NCI-H2227 (cell line): ENCODE data around the gene TM4SF5.

ENCODE experiments used
- DNase-seq: peaks from one replicate; lab custom pipeline; 2025; ENCODE audit not compliant: unreplicated experiment; lab: John Stamatoyannopoulos, UW

The TM4SF5 gene

DNA sequence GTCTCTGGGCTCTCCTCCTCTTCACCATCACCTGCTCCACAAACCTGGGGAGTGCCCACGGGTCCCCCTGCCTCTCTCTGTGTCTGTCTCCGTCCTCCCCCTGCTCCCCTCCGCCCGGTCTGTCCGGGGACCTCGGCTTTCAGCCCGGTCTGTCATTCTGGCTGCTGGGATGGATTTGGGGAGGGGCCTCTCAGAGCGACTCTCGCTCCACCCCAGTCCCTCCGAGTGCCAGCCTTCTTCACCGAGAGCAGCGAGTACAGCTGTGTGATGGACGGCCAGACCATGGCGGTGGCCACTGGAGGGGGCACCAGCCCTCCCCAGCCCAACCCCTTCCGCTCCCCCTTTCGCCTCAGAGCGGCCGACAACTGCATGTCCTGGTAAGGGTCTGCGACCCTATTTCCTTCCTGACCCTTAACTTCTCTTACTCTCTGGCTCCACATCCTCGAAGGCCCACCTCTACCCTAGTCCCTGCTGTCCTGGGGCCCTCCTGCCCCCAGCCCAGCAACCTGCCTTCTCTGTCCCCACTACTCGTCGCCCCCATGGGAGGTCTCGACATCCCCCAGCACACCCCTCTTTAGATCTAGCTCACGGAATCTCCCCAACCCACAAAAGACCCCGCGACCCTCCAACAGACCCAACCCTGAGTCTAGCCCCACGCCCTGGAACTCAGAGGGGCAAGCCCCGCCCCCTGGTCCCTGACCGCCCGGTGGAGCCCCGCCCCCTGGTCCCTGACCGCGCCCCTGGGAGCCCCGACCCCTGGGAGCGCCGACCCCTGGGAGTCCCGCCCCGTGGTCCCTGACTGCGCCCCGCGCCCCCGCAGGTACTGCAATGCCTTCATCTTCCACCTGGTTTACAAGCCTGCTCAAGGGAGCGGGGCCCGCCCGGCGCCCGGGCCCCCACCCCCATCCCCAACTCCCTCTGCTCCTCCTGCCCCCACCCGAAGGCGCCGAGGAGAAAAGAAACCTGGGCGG lies 26.4 kb upstream of the TM4SF5 start:
- peak; percentile 41 for DNase-seq

DNA sequence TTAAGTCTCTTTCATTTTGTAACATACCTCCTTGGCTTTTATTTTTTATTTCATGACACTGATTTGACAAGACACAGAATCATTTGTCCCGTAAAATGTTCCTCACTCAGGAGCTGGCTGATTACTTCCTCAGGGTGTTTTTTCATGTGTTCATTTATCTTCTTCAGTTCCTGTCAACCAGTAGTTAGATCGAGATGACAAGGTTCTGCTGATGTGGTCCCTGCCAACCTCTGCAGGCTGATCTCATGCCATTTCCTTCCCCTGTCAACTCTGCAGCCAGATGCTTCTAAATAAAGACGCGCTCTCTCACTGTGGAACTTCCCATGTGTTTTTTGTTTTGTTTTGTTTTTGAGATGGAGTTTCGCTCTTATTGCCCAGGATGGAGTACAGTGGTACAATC lies 23.8 kb upstream of the TM4SF5 start:
- DNase-seq = no peak

DNA sequence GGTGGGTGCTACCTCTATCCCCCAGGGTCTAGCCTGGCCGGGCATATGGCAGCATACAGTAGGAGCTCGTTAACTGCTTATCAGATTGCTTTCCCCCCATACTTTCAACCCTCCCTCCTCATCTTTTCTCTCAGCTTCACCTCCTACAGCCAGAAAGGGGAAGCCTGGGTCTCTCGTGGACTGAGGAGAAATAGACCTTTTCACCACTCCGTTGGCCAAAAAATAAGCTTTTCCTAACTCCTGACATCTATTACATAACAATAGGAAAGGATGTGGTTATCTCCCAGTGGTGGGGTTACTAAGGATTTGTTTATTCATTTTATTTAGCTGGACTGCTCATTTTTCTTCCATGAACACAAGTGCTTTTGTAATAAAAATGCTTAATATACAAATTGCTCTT lies 23.0 kb upstream of the TM4SF5 start:
- DNase-seq = no peak

DNA sequence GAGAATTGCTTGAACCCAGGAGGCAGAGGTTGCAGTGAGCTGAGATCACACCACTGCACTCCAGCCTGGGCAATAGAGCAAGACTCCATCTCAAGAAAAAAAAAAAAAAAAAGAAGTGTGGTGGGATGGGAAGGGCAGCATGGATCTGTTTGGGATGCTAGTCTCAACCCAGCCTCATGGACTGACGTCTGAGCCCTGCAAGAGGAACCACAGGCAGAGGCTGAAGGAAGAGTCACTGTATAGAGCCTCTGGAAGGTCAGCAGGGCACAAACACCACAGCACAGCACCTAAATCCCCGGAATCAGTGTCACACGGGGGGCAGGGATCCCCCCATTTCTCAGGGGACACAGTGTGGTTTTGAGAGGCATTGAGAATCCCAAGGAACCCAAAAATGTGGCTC lies 21.1 kb upstream of the TM4SF5 start:
- no peak for DNase-seq

DNA sequence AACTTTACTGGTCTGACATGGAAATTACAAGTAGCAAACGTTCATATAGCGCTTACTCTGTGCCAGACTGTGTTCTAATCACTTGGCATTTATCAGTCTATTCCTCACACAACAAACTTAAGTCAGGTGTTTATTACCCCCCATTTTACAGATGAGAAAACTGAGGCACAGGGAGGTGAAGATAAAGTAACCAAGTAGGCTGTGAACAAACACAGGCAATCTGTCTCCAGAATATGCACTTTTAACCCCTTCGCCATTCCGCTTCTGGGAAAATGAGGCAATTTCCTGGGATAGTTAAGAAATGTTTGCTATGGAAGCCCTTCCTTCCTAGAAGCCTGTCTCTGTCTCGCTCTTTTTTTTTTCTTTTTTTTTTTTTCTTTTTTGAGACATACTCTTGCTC lies 19.8 kb upstream of the TM4SF5 start:
- DNase-seq = no peak

DNA sequence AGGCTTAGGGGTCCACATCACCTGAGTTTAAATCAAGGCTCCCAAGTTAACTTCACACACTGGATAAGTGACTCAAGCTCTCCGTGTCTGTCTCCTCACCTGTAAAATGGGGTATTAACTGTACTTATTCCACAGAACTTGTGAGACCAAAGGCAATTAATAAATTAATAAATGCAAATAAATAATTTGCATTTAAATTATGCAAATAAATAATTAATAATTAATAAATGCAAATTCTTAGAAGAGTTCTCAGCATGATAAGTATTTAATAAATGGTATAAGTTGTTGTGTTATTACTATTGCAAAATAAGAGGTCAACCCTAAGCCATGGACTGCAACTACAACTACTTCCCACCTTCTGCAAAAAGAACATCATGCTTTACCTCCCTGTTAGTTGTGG lies 18.3 kb upstream of the TM4SF5 start:
- DNase-seq = no peak

DNA sequence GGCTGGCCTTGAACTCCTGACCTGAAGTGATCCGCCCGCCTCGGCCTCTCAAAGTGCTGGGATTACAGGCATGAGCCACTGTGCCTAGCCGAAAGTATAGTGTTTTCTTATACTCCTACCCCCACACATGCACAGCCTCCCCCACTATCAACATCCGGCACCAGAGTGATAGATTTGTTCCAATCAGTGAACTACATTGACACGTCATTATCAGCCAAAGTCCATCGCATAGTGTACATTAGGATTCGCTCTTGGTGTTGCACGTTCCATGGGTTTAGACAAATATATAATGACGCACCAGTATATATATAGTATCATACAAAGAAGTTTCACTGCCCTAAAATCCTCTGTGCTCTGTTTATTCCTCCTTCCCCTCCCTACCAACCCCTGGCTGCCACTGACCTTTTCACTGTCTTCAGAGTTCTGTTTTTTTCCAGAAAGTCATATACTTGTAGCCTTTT lies 11.9 kb upstream of the TM4SF5 start:
- no peak for DNase-seq

DNA sequence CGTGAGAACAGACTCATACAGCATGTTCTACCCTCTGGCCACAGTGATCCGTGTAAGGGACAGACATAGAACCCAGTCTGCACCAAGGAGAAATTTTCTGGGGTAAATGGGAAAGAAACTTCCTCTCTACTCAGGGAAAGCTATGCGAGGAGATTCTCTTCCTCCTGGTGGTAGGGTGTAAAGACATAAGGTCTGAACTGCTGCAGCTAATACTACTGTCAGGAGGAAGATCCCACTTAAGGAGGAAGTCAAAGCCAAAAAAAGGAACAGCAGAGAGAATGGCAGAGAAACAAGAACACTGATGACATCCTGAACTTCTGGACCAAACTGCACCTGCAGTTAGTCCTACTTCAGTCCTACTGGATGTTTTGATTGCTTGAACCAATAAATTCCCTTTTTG lies 7.1 kb upstream of the TM4SF5 start:
- DNase-seq = no peak

DNA sequence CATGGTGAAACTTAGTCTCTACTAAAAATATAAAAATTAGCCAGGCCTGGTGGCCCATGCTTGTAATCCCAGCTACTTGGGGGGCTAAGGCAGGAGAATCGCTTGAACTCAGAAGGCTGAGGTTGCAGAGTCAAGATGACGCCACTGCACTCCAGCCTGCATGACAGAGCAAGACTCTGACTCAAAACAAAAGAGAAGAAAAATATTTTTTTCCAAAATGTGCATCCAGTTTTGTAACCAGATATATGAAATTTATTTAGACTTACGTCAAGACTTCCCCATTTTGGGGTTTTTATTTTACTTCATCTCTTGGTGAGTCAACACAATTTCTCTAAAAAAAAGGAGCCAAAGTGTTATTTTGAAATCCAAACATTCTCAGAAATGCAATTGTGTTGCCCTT lies 5.5 kb upstream of the TM4SF5 start:
- DNase-seq = no peak

DNA sequence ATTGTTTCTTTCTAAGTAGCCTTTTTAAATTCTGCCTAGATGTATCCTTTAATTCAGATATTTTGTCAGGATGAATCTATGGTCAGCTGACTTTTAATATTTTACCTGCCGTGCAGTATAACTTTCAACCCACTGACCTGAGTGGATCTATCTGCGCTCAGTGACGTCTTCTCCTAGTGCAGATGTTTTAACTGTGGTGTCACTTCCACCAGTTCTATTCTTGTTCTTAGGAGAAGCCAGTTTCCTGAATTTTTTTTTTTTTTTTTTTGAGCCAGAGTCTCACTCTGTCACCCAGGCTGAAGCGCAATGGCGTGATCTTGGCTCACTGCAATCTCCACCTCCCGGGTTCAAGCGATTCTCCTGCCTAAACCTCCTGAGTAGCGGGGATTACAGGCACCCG lies 5.0 kb upstream of the TM4SF5 start:
- DNase-seq = no peak

DNA sequence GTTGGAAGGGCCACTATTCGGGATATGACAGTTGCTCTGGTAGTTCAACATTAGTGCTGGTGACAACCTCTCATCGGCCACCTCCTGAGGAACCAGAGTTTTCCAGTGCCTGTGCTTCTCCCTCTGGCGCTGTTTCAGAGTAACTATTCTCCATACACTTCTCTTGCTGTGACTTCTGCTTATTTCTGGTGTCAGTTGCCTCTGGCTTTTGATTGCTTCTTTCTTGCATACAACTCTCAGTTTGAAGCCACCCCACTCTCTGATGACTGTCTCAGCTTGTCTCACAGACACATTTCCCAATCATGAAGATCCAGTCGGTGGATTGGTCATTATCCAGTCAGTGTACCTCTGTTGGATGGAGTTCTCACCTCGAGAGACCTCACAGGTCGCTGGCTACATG lies 3.4 kb upstream of the TM4SF5 start:
- no peak for DNase-seq

DNA sequence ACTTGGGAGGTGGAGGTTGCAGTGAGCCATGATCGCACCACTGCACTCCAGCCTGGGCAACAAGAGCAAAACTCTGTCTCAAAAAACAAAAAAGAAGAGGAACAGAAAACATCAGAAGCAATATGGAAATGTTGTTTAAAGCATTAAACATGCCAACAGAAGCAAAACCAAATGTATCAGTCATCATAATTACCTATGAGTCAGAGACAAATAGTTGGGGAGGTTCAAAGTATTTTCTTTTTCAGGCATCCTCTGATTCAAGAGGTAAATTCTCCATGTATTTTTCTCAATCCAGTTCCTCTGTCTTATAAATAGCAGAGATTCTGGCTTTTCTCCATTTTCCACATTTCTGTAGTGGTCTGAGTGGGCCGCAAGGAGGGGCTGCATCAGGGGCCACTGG lies 2.1 kb upstream of the TM4SF5 start:
- no peak for DNase-seq

DNA sequence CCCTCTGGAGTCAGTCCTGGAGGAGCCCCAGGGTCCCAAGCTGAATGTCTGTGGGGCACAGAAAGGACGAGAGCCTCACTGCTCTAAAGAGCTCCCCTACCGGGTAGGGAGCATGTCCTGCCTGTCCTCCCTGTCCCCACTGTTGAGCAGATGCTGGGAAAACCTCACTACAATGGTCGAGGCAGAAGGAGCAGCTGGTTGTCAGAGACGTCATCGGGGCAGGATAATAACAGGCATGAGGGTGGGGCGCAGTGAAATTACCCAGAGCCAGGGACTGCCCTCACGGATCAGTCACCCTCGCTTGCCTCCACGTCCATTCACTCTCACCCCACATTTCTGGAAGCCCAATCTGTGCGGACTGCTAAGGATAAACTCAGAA lies 538 bp downstream of the TM4SF5 start:
- DNase-seq = peak; percentile 3

DNA sequence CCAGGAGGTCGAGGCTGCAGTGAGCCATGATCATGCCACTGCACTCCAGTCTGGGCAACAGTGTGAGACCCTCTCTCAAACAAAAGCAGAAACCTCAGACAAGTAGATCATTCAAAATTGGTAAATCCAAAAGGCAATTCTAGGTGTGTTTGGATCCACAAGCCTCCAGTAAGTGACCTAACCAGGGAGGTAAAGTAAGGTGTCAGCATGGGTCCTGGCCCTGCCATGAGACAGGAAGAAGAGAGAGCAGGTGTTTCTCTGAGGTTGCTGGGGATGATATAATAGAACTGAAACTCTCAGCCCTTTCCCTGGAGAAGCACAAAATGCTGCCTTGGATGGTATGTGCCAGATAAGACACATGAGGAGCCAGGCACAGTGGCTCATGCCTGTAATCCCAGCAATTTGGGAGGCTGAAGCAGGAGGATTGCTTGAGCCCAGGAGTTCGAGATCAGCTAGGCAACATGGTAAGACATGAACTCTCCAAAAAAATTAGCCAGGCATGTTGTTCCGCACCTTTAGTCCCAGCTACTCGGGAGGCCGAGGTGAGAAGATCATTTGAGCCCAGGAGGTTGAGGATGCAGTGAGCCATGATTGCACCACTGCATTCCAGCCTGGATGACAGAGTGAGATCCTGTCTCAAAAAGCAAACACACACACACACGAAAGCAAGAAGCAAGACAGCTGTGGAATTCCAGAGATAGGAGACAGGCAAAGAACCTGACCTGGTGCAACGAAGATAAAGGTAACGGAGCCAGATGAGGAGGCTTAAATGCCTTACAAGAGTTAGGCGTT lies 6.5 kb downstream of the TM4SF5 start:
- no peak for DNase-seq

DNA sequence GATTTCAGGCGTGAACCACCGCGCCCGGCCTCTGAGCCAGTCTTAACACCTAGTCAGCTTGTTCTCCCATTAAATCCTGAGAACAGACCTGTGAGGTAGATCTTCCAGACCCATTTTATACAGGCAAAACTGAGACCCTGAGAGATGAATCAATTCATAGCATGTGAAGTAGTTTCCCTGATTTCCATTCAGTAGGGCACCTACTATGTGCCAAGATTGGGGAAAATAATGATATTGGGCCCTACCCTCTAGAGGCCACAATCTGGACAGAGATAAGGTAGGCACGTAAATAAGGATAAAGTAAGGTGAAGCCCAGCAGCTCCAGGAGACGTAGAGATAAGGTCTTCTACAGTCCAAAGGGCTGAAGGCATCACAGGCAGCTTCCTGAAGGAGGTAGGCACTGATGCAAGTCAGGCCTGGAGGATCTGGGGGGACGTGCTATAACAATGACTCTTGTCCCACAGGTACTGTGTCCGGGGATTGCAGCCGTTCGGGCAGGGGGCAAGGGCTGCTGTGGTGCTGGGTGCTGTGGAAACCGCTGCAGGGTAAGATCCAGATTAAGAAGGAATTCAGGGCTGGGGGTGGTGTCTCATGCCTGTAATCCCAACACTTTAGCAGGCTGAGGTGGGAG lies 8.8 kb downstream of the TM4SF5 start:
- no peak for DNase-seq

DNA sequence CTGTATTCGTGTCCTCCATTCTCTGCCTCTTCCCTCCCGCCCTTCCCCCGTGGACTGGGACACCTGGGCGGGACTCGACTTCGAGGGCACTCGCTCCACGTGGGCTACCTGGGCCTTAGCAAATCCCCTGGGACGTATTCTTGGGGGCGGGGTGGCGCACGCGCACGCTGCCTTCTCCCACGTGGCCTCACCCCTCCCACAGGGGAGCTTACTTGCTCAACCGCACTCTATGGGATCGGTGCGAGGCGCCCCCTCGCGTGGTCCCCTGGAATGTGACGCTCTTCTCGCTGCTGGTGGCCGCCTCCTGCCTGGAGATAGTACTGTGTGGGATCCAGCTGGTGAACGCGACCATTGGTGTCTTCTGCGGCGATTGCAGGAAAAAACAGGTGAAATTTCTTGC lies 11.0 kb downstream of the TM4SF5 start:
- DNase-seq = no peak

DNA sequence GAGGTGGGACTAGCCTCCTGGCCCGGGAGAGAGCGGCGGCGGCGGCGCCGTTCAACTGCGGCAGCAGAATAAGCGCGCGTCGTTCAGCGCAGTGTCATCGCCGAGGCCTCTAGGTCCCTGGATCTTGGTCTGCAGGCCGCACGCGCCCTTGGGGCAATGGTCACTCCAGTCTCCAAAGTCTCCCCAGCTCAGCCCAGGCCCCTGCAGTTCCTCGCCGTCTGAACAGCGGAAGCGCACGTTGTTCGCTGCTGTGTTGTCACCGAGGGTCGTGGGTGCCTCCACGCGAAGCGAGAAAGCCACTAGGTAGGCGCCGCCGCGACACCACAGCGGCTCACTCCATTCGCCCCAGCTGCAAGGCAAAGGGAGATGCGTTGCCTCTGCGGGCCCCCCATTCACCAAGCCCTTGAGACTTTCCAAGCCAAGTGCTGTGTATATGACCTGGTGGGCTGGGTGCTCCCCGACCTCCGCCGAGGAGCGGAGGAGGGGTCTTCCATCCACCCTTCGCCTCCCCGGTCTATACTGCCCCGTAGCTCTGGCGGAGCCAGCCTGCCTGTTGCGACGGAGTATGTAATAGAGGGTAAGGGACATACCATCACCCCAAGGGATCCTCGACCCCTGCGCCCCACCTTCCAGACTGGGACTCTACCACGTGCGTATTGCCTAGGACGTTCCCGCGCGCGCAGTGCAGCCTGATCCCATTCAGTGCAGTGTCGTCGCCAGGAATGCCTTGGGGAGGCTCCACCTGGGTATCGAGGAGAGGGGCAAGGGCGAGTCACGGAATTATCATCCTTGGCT lies 13.8 kb downstream of the TM4SF5 start:
- DNase-seq = no peak

DNA sequence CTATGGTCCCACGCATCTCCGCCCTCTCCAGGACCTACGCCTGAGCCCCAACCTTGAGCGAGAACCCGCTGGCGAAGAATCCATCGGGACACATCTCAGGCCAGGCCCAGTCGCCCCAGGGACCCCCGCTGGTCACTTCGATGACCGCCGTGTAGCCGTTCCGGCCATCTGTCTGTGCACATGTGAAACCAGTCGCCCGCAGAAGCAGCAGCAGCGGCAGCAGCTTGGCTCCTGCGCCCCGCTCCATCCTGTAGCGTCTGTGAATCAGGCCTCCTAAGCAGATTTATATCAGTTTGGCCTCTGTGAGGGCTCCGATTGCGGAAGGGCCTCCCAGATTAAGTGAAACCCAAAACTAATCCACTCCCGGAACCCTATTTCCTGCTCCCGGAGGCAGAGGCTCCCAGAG lies 14.4 kb downstream of the TM4SF5 start, which contains the start of gene VMO1:
Gene VMO1, minus strand, starts transcription at position 259 of the 406 bp plus-strand sequence. Its CDS starts 12 bp downstream, at position 247.
- no peak for DNase-seq

DNA sequence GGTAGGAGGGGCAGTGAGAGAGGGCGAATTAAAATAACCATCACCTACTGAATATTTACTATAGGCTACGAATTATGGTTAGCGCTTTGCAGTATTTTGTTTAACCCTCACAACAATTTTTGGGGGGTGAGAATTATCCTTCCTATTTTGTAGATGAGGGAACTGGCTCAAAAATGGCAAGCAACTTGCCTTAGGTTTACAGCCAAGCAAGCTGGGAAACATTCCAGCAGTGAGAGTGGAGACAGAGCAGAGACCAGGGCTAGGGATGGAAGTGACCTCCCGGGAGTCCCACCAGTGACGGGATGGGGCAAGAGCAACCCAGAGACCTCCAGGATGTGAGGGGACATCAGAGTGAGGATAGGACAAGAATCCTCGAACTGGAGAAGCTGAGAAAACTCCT lies 14.8 kb downstream of the TM4SF5 start:
- no peak for DNase-seq

DNA sequence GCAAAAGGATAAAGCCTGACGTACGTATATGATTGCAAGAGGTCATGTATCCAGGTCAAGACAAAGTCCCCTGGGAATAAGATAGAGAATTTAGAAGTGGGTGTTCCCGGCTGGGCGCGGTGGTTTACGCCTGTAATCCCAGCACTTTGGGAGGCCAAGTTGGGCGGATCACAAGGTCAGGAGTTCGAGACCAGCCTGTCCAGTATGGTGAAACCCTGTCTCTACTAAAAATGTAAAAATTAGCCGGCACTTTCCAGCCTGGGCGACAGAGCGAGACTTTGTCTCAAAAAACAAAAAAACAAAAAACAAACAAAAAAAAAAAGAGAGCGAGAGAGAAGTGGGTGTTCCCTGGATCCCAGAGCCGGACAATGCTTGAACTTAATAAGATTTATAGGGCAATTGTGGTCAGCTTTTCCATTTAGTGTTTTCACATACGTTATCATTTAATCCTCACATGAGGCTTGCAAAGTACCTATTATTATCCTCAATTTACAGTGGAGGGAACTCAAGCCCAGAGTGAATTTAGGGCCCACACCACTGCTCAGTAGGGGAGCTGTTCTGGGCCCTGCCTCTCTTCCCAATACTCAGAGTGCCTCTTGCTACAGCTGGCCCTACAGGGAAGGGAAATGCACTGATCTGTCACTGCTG lies 16.6 kb downstream of the TM4SF5 start:
- peak; percentile 67 for DNase-seq
